GM12878 (cell line): Measurements from ENCODE around the gene SYCP2.

Experiments
- RCOR1 ChIP-seq: conservative IDR thresholded peaks from 2 replicates; pipeline ENCODE4 v1.6.1; 2012; ENCODE audit warnings: low read depth, low read length, improper control_type of control experiment
- RELA ChIP-seq: fragments of 450-650 bp; IDR thresholded peaks from 2 replicates; pipeline ENCODE4 v1.8.0; 2014; ENCODE audit warnings: borderline replicate concordance; ENCODE audit not compliant: partially characterized antibody
- SKIL ChIP-seq: fragments of 450-650 bp; IDR thresholded peaks from 2 replicates; pipeline ENCODE4 v1.6.1; 2017; ENCODE audit warnings: mild to moderate bottlenecking, low read depth, inconsistent platforms; ENCODE audit not compliant: poor library complexity, severe bottlenecking
- TAF1 ChIP-seq: IDR thresholded peaks from 2 replicates; pipeline ENCODE4 v1.6.1; 2011; ENCODE audit warnings: mild to moderate bottlenecking, low read depth, low read length, borderline replicate concordance

DNA sequence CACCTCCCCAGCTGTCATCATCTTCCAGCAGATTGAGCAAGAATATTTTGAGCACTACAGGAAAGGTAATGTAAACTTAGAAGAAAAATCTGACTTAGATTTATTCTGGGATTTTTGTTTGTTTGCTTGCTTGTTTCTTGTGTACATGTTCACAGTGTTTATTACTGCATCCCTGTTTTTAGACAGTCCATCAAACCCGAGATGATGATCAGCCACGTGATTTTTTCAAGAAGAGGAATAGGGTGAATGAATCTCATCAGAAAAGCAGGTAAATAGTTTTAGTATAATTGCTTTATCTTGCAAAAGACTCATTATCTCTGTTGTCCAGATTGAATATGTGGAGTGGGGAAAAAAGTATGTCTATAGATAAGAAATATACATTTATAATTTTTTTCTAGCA lies 8.8 kb upstream of the SYCP2 start:
- TF ChIP-seq SKIL (no peak), RELA (no peak), TAF1 (no peak), RCOR1 (no peak)
